Fibroblast of villous mesenchyme (primary cell): Measurements from ENCODE around the gene CFAP97D2. TPM values are rescaled to one million over a fixed set of nuclear protein-coding genes. Genes with fewer than 3 reads are reported as not detected.

Source experiments
- DNase-seq: peaks from one replicate; pipeline ENCODE4 v3.0.0-alpha.2; 2010; ENCODE audit warnings: low read depth
- H3K4me3 ChIP-seq: 2 replicates; pipeline ENCODE4 v1.5.1; 2011; ENCODE audit warnings: low read depth, mild to moderate bottlenecking, low read length
- CTCF ChIP-seq: IDR thresholded peaks from 2 replicates; pipeline ENCODE4 v1.5.1; 2012; ENCODE audit warnings: low read depth, mild to moderate bottlenecking, low read length; ENCODE audit not compliant: insufficient read depth
- total RNA-seq: library from RNA; depleted of rRNA; stranded (reverse); fragments of >200 nt; gene quantifications from 2 replicates; pipeline ENCODE4 v1.2.3, GENCODE V29; 2012

Gene CFAP97D2
- total RNA-seq, 1 donor = not detected

- no peak for DNase-seq
- TF ChIP-seq CTCF = no peak
- no peak overlapping the region for H3K4me3 ChIP-seq
Measured at GRCh38 chr13:114256547-114256946, 77.5 kb downstream of the CFAP97D2 start.

GRCh38 chr13:114257014-114257413 lies 78.0 kb downstream of the CFAP97D2 start:
- DNase-seq = no peak
- TF ChIP-seq CTCF = no peak
- H3K4me3 ChIP-seq = no peak overlapping the region

- no peak for TF ChIP-seq CTCF
- no peak overlapping the region for H3K4me3 ChIP-seq
- DNase-seq = no peak
Measured at GRCh38 chr13:114258589-114258988, 79.5 kb downstream of the CFAP97D2 start.

GRCh38 chr13:114259374-114259773 lies 80.3 kb downstream of the CFAP97D2 start:
- no peak for TF ChIP-seq CTCF
- no peak for DNase-seq
- no peak overlapping the region for H3K4me3 ChIP-seq

GRCh38 chr13:114259974-114260373 lies 80.9 kb downstream of the CFAP97D2 start:
- no peak overlapping the region for H3K4me3 ChIP-seq
- no peak for DNase-seq
- TF ChIP-seq CTCF = no peak

- TF ChIP-seq CTCF = no peak
- H3K4me3 ChIP-seq = no peak overlapping the region
- no peak for DNase-seq
Measured at GRCh38 chr13:114260814-114261213, 81.8 kb downstream of the CFAP97D2 start.

GRCh38 chr13:114261328-114261965 lies 82.4 kb downstream of the CFAP97D2 start:
- H3K4me3 ChIP-seq = no peak overlapping the region
- DNase-seq = no peak
- TF ChIP-seq CTCF = no peak
